Neural cell (in vitro differentiated cells): Measurements from ENCODE around the gene TRABD2B.

Source experiments
- CTCF ChIP-seq: fragments of 450-650 bp; IDR thresholded peaks from 2 replicates; pipeline ENCODE4 v1.5.1; 2014; ENCODE audit warnings: antibody characterized with exemption, mild to moderate bottlenecking, moderate library complexity; ENCODE audit not compliant: poor library complexity, severe bottlenecking
- EP300 ChIP-seq: fragments of 450-650 bp; conservative IDR thresholded peaks from 2 replicates; pipeline ENCODE4 v1.6.1; 2014; ENCODE audit warnings: antibody characterized with exemption, mild to moderate bottlenecking, moderate library complexity; ENCODE audit not compliant: poor library complexity, severe bottlenecking
- EZH2 ChIP-seq: fragments of 200-600, 300-800 bp; shearing (Covaris generic), sonication (generic); IDR thresholded peaks from 2 replicates; pipeline ENCODE4 v1.6.1; 2014; ENCODE audit warnings: antibody characterized with exemption, low read length, borderline replicate concordance, mild to moderate bottlenecking; ENCODE audit not compliant: insufficient read depth, poor library complexity, severe bottlenecking
- POLR2AphosphoS5 ChIP-seq: IDR thresholded peaks from 2 replicates; pipeline ENCODE4 v1.6.1; 2012
- RAD21 ChIP-seq: fragments of 450-650 bp; conservative IDR thresholded peaks from 2 replicates; pipeline ENCODE4 v1.6.1; 2014; ENCODE audit warnings: antibody characterized with exemption, mild to moderate bottlenecking, moderate library complexity
- REST ChIP-seq: IDR thresholded peaks from 2 replicates; pipeline ENCODE4 v1.6.1; 2012; ENCODE audit warnings: borderline replicate concordance
- SMC3 ChIP-seq: fragments of 450-650 bp; conservative IDR thresholded peaks from 2 replicates; pipeline ENCODE4 v1.6.1; 2014; ENCODE audit warnings: antibody characterized with exemption, mild to moderate bottlenecking, moderate library complexity; ENCODE audit not compliant: poor library complexity
- TAF1 ChIP-seq: IDR thresholded peaks from 2 replicates; pipeline ENCODE4 v1.6.1; 2012; ENCODE audit warnings: low read depth

GRCh38 chr1:47727697-47728085 lies 269.5 kb downstream of the TRABD2B start:
- TF ChIP-seq CTCF = no peak
- TF ChIP-seq EP300 = no peak
- TF ChIP-seq TAF1 = no peak
- TF ChIP-seq RAD21 = no peak
- TF ChIP-seq EZH2 = no peak
- no peak for TF ChIP-seq REST
- no peak for TF ChIP-seq SMC3
- no peak for TF ChIP-seq POLR2AphosphoS5
